ENCODE results near the gene TMEM170B.

TMEM170B gene

DNA sequence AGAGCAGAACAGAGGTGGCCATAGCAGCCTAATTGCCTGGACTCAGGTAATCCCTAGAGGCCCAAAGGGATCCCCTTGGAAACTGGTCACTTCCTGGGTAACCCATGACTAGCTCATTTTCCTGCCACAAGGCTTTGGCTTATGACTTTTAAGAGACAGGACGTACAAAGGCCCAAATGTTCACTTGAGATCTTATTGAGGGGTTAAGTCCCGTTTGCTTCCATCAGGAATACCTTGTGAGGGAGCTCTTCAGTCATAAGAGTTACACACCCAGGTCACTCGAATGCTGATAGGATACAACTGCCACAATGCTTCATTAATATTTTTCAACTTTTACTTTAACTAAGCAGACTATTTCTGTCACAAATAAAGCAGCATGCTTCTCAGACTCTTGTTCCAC is 51.7 kb downstream of the TMEM170B start:
- no peak for DNase-seq

DNA sequence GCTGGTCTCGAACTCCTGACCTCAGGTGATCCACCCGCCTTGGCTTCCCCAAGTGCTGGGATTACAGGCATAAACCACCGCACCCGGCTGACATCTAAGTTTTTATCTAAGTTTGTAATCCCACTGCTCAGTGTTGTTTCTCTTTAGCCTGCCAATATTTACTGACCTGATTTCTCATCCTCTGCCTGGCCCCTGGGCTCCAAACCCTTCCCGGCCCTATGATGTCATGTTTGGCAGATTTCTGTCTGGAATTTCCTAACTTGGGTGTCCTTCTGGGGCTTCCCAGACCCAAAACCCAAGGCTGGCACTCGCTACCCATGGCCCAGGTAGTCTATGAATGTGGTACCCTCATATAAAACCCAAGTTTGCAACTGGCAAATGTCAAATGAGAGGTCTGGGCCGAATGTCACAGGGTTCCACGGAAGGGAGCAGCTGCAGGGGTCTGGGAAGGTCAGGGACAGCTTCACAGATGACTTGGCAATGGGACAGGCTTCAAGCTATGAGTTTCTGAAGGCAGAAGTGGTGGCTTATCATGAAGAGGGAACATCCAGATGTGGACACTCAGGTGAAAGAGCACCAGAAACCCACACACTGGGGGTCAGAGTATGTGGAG is 54.9 kb downstream of the TMEM170B start:
- DNase-seq, result no peak

DNA sequence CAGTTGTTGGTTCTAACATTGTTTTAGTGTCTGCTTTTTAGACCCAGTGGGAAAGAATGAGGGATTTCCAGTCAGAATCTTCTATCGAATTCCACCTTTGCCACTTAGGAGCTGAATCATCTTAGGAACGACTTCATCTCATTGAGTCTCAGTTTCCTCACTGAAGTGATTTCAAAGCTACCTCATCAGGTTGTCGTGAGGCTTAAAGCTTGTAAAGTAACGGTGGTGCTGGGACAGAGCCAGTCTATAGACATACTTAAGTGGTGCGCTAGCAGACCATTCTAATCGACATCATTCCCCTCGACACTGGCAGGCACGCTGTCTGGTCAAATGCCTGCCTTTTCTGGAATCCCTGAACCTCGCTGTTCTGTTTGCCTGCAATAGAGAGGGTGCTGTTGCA is 55.5 kb downstream of the TMEM170B start:
- no peak for DNase-seq

GRCh38 chr6:11595903-11596302 is 58.4 kb downstream of the TMEM170B start:
- no peak for DNase-seq

- no peak for DNase-seq
These were observed 59.2 kb downstream of the TMEM170B start for GRCh38 chr6:11596640-11597237.

GRCh38 chr6:11598687-11599086 is 61.1 kb downstream of the TMEM170B start:
- no peak for DNase-seq

DNA sequence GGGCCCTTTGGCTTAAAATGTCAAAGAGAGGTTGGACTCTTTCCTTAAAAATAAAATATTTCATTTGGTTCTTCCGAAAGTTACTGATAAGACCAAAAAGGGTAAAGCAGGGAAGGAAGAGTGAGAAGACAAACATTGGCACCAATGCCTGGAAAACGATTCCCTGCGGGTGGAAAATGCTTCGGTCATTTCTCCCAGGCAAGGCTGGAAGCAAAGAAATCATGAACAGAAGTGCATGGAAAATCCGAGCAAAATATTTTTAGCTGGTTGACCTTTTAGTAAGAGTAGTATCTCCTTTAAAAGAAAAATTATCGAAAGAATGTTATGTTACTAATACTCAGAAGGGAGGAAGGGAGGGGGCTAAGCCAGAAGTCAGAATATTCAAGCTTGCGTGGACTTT is 62.7 kb downstream of the TMEM170B start:
- DNase-seq, result no peak

DNA sequence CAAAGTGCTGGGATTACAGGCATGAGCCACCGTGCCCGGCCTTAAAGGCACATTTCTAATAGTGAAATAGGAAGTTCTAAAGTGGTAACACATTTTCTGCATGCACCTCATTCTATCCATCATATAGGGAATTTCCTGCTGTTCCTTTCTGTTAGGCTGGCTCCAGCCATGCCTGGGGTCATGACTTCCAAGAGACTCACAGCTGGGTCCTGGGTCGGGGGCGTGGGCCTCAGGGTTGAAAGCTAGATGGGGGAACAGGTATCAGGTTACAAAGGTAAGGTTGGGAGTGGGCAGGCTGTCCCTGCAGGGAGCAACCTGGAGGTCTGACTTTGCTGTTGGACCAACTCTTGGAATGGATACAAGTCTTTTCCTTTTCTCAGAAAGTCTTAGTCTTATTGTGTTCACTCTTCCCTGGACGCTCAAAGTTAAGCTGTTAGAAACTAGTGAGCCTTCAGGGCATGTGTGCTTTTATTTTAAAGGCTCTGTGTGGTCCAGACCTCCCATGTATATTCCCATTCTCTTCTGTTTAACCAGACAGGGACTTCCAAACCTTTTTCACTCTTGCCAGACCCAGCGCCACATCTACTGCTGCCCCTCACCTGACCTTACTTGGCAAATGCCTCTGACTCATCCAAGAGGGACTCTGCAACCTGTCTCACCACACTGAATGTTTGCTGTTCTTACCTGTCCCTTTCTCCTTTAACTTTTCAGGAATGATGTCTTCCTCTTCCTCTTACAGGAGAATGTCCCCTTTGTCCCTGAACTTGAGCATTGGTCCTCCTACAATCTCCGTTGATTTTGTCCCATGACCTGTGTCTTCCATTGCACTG is 64.4 kb downstream of the TMEM170B start:
- DNase-seq, result no peak

- DNase-seq, result no peak
These were observed 66.7 kb downstream of the TMEM170B start for GRCh38 chr6:11604215-11604614.

GRCh38 chr6:11604836-11605506 is 67.4 kb downstream of the TMEM170B start:
- DNase-seq, result no peak

DNA sequence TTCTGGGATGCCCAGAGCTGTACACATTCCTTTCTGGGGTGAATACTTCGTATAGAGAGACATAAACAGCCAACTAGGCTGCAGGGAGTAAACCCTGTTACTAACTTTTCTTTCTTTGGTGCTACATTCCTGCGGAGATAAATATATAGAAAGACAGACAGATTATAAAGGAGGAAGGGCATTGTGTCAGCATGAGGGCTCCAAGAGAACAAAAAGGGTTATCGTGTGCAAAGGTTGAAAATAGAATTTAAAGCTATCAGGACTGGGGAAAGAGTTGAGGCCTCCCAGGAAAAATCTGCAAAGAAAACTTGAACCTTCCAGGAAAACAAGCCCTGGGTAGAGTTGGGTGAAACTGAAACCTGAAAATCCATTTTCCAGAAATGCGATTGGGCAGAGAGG is 68.0 kb downstream of the TMEM170B start:
- DNase-seq, result no peak

DNA sequence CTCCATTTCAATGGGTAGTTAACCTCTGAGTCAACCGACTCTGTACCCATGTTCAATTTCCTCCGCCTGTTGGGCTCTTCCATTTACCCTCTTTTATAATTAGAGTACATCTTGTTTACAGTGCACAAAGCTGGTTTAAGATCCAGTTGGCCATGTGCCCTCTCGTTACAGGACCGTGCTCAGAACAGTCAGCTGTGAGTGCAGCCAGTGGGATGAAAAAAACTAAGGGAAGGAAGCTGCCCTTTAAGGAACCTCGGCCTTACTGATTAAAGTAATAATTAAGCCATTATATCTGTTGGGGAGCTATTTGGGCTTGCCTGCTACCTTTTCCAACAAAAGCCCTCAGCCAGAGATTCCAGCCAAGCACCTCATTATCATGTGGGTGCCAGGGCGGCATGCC is 68.8 kb downstream of the TMEM170B start:
- no peak for DNase-seq

DNA sequence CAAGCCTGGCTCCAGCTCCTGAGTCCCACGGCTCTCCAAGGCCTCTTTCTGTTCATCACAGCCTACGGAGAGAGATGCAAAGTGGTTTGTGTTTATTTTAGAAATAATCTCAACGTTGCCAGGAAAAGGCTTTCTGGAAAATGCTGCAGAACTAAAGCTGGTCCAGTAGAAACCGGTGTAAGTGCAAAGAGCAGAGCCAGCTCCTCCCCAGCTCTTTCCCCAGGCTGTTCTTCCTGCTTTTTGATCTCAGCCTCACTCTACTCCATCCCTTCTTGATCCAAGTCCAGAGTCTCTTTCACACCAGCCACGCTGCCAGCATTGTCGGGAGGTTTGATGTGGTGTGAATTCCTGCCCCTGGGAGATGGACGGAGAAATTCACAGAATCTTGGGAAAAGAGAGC is 69.8 kb downstream of the TMEM170B start:
- no peak for DNase-seq

DNA sequence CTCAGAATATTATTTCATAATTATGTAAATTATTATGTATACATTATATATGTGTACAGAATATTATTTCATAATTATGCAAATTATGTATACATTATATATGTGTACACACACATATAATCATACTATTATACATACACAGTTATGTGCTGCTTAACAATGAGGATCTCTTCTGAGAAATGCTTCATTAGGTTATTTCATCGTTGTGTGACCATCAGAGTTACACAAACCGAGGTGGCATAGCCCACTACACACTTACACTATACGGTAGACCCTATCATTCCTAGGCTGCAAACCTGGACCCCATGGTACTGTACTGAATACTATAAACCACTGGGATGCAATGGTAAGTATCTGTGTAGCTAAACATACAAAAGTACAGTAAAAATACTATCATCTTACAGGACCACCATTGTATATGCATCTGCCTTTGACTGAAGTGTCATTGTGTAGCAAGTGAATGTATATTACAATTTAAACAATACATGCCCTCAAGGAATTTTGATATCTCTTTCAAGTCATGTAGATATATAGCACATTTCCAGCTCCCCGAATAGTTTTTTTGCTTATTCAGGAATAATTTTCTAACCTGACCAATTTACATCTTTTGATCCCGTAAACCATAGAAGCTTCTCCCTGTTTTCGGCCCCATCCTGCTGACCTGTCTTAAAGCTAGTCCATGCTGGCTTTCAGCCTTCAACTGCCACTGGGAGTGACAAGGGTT is 71.2 kb downstream of the TMEM170B start:
- DNase-seq, result no peak

GRCh38 chr6:11609324-11610071 is 71.9 kb downstream of the TMEM170B start:
- no peak for DNase-seq

- DNase-seq, result no peak
These were observed 75.8 kb downstream of the TMEM170B start for GRCh38 chr6:11613336-11613735.

GRCh38 chr6:11613858-11614257 is 76.3 kb downstream of the TMEM170B start:
- DNase-seq, result no peak

DNA sequence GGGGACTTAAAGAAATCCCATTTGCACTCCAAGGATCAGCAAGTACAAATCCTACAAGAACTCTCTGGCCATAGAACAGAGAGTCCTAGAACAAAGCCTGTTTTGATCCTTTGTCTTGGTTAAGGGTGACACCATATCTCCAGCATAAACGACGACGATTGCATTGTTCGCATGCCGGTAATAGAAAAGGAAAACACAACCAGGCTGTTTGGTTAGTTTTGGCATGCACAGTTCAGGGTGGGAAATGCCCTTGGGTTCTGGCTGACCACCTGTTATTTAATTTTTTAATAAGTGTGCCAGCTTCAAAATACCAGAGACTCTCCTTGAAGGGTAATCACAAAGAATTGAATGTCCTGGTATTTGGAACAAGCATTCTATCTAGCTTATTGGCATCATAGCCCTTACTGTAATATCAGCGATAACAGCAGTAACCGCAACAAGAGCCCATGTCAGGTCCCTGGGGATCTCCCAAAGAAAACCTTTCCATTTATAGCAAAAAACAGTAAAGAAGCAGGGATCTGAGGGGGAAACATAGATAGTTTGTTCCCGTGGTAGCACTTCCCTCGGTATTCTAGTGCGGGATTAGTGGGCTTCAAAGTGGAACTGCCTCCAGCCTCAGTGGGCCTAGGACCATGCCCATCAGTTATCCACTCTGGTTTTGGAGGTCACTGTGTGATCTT is 77.1 kb downstream of the TMEM170B start:
- no peak for DNase-seq

DNA sequence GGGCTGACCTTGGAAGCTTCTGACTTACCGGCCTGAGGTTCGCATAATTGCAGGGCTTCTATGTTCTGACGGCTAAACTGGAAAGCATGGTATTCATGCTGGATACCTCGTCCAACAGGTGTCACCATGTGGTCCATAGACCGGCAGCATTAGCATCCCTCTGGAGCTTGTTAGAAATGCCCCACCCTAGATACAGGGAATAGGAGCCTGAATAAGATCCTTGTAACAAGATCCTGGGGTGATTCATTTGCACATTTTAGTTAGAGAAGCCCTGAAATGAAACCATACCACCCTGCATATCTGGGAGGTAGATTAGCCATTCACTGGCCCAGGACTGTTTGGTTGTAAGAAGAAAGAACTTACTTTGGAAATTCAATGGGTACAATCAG is 77.7 kb downstream of the TMEM170B start:
- no peak for DNase-seq

DNA sequence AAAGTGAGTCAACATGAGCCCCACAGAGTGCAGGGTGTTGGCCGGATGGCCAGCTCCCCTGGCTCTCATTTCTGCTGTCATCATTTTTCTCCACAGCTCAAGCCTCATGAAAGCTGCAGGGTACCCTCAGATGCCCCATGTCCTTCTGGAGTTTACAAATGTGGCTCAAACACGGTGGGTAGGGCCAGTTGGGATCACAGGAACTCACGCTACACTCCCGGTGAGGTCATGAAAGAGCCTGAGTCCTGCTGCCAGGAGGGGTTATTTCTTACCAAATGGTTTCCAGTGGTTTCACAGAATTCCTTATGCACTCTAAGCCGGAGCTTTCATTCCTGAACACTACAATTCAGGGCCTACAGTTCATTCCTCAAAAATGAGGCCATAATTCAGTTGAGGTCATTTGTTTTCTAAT is 78.7 kb downstream of the TMEM170B start:
- no peak for DNase-seq

- no peak for DNase-seq
These were observed 81.0 kb downstream of the TMEM170B start for GRCh38 chr6:11618533-11618932.

GRCh38 chr6:11621119-11621518 is 83.6 kb downstream of the TMEM170B start:
- DNase-seq, result no peak
